Mesothelial cell of epicardium (in vitro differentiated cells): ENCODE measurements around the gene HSPB3. TPM values are rescaled to one million over a fixed set of nuclear protein-coding genes. Genes with fewer than 3 reads are reported as not detected.
A peak's percentile ranks its signal among the peaks of the same experiment; 100 is the strongest.

ENCODE experiments used
- DNase-seq, 2 experiments: peaks; one replicate each; pipeline ENCODE4 v3.0.0; 2021; ENCODE audit warnings: low spot score in 2 of 2; ENCODE audit not compliant: unreplicated experiment in 2 of 2
- H3K27ac Mint-ChIP-seq: 2 replicates; pipeline ENCODE4 v1.8.0; 2021; ENCODE audit warnings: mixed read lengths
- H3K27me3 Mint-ChIP-seq: 2 replicates; pipeline ENCODE4 v1.8.0; 2021; ENCODE audit warnings: low read depth, mixed read lengths
- H3K36me3 Mint-ChIP-seq: 2 replicates; pipeline ENCODE4 v1.8.0; 2021; ENCODE audit warnings: mixed read lengths
- H3K4me1 Mint-ChIP-seq: 2 replicates; pipeline ENCODE4 v1.8.0; 2021; ENCODE audit warnings: mixed read lengths
- H3K4me3 Mint-ChIP-seq: 2 replicates; pipeline ENCODE4 v1.8.0; 2021; ENCODE audit warnings: mild to moderate bottlenecking, moderate library complexity, mixed read lengths
- H3K9me3 Mint-ChIP-seq: 2 replicates; pipeline ENCODE4 v1.8.0; 2021; ENCODE audit warnings: mixed read lengths
- CTCF ChIP-seq: fragments of 200-600 bp; sonication (generic); IDR thresholded peaks from one replicate; pipeline ENCODE4 v1.5.0; 2021; ENCODE audit warnings: antibody characterized with exemption; ENCODE audit not compliant: unreplicated experiment
- total RNA-seq: library from RNA; stranded (reverse); gene quantifications from 3 replicates; pipeline ENCODE4 v1.2.1, GENCODE V29; 2021

Gene HSPB3
- total RNA-seq, 1 donor from 2014 or later: not detected

GRCh38 chr5:54438620-54439389, 16.7 kb upstream of the HSPB3 start:
- Mint-ChIP-seq H3K27me3 (no peaks in the 10 kb centered on the region), H3K36me3 (no peaks in the 10 kb centered on the region), H3K4me3 (no peak overlapping the region), H3K4me1 (peaks cover 16% of the 10 kb centered on the region), H3K9me3 (no peaks in the 10 kb centered on the region), H3K27ac (no peak overlapping the region)
- no peak for DNase-seq
- TF ChIP-seq CTCF: no peak

GRCh38 chr5:54440456-54440893, 15.0 kb upstream of the HSPB3 start:
- Mint-ChIP-seq H3K4me1 (peaks cover 16% of the 10 kb centered on the region), H3K4me3 (no peak overlapping the region), H3K36me3 (no peaks in the 10 kb centered on the region), H3K9me3 (no peaks in the 10 kb centered on the region), H3K27me3 (no peaks in the 10 kb centered on the region), H3K27ac (peak overlapping the region; percentile 13)
- no peak for DNase-seq
- no peak for TF ChIP-seq CTCF

GRCh38 chr5:54442271-54442670, 13.2 kb upstream of the HSPB3 start:
- DNase-seq: no peak
- Mint-ChIP-seq H3K27me3 (no peaks in the 10 kb centered on the region), H3K4me3 (no peak overlapping the region), H3K9me3 (no peaks in the 10 kb centered on the region), H3K27ac (peak overlapping the region; percentile 57), H3K4me1 (peaks cover 16% of the 10 kb centered on the region), H3K36me3 (no peaks in the 10 kb centered on the region)
- TF ChIP-seq CTCF: no peak

GRCh38 chr5:54443270-54443669, 12.2 kb upstream of the HSPB3 start:
- Mint-ChIP-seq H3K4me3 (no peak overlapping the region), H3K9me3 (no peaks in the 10 kb centered on the region), H3K36me3 (no peaks in the 10 kb centered on the region), H3K27ac (no peak overlapping the region), H3K27me3 (no peaks in the 10 kb centered on the region), H3K4me1 (peaks cover 16% of the 10 kb centered on the region)
- no peak for DNase-seq
- peak; percentile 52 for TF ChIP-seq CTCF

GRCh38 chr5:54445691-54446378, 9.7 kb upstream of the HSPB3 start:
- Mint-ChIP-seq H3K4me1 (peaks cover 11% of the 10 kb centered on the region), H3K4me3 (no peak overlapping the region), H3K27ac (no peak overlapping the region), H3K9me3 (no peaks in the 10 kb centered on the region), H3K36me3 (no peaks in the 10 kb centered on the region), H3K27me3 (no peaks in the 10 kb centered on the region)
- no peak for DNase-seq
- TF ChIP-seq CTCF: no peak
